Thoracic aorta (tissue), 2 donors: ENCODE measurements around the gene FOXJ2. TPM values are rescaled to one million over a fixed set of nuclear protein-coding genes. Genes with fewer than 3 reads are reported as not detected.

Source experiments
- ATAC-seq: fragments of 150-250 bp; one replicate; pipeline ENCODE4 v1.8.0; 2017; ENCODE audit warnings: low read depth; ENCODE audit not compliant: insufficient number of reproducible peaks, low FRiP score
- DNase-seq: peaks from one replicate; pipeline ENCODE4 v3.0.0-alpha.2; 2020; ENCODE audit warnings: low spot score
- H3K27ac ChIP-seq, 2 donors: fragments of 200-600 bp; sonication (generic); 1 replicate in 1 of 2; 2 replicates in 1 of 2; pipeline ENCODE4 v1.5.1; 2016; ENCODE audit warnings: mild to moderate bottlenecking in 2 of 2, moderate library complexity in 2 of 2
- H3K27me3 ChIP-seq: fragments of 200-600 bp; sonication (generic); replicated peaks from 2 replicates; pipeline ENCODE4 v1.6.0; 2016; ENCODE audit warnings: mild to moderate bottlenecking; ENCODE audit not compliant: insufficient read depth
- H3K36me3 ChIP-seq: fragments of 200-600 bp; sonication (generic); one replicate; pipeline ENCODE4 v1.5.1; 2016
- H3K4me1 ChIP-seq, 2 donors: fragments of 200-600 bp; sonication (generic); 1 replicate in 1 of 2; 2 replicates in 1 of 2; pipeline versions ENCODE4 v1.5.1 to v1.6.0; 2016; ENCODE audit warnings: low read depth in 2 of 2, mild to moderate bottlenecking in 1 of 2; ENCODE audit not compliant: control insufficient read depth in 1 of 2
- H3K4me3 ChIP-seq: fragments of 200-600 bp; sonication (generic); 2 replicates; pipeline ENCODE4 v1.5.1; 2016; ENCODE audit warnings: mild to moderate bottlenecking
- H3K9me3 ChIP-seq: fragments of 200-600 bp; sonication (generic); 2 replicates; pipeline ENCODE4 v1.5.1; 2016
- total RNA-seq, 2 donors: library from RNA; depleted of rRNA; stranded (reverse); fragments of >200 nt; gene quantifications; one replicate each; pipeline versions ENCODE4 v1.1.0 to v1.2.3, GENCODE V29; 2016
- TF ChIP-seq, protein P1 (sequence below): fragments of 200-600 bp; sonication (generic); IDR thresholded peaks from one replicate; pipeline ENCODE4 v1.5.1; 2019; ENCODE audit warnings: antibody characterized with exemption

The FOXJ2 gene
- total RNA-seq, 2 donors from 2014 or later, result 25.7 to 29.6 TPM

DNA sequence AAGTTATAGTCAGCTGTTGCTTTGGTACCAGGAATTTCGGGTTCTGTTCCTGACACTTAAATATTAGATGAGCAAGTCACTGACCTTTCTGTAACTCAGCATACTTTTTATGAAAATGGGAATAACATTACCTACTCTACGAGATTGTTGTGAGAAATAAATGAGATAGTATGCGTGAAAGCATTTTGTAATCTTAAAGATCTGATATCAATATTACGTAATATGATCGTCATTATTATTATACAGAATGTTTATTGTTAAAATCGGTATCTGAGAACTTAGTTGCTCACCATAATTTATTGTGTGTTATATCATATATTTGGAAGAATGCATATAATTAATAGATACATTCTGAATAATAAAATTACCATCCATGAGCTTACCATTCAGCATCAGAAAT lies 43.4 kb downstream of the FOXJ2 start:
- no peak for ATAC-seq
- no peak overlapping the region for H3K27ac ChIP-seq
- H3K4me3 ChIP-seq, result no peak overlapping the region
- no peaks in the 10 kb centered on the region for H3K9me3 ChIP-seq
- peaks cover 6% of the 10 kb centered on the region in 2 donors for H3K4me1 ChIP-seq
- TF ChIP-seq, protein P1, sequence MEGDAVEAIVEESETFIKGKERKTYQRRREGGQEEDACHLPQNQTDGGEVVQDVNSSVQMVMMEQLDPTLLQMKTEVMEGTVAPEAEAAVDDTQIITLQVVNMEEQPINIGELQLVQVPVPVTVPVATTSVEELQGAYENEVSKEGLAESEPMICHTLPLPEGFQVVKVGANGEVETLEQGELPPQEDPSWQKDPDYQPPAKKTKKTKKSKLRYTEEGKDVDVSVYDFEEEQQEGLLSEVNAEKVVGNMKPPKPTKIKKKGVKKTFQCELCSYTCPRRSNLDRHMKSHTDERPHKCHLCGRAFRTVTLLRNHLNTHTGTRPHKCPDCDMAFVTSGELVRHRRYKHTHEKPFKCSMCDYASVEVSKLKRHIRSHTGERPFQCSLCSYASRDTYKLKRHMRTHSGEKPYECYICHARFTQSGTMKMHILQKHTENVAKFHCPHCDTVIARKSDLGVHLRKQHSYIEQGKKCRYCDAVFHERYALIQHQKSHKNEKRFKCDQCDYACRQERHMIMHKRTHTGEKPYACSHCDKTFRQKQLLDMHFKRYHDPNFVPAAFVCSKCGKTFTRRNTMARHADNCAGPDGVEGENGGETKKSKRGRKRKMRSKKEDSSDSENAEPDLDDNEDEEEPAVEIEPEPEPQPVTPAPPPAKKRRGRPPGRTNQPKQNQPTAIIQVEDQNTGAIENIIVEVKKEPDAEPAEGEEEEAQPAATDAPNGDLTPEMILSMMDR, result no peak
- DNase-seq, result no peak
- no peaks in the 10 kb centered on the region for H3K36me3 ChIP-seq
- H3K27me3 ChIP-seq, result no peaks in the 10 kb centered on the region

DNA sequence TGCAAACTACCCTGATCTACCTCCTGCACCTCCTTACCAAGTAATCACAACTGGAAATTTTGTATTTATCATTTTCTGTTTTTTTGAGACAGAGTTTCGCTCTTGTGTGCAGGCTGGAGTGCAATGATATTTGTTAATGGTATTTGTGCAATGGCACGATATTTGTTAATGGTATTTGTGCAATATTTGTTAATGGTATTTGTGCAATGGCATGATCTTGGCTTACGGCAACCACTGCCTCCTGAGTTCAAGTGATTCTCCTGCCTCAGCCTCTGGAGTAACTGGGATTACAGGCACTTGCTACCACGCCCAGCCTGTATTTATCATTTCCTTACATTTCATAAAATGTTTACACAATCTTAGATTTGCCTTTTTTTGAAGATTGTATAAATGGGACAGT lies 43.9 kb downstream of the FOXJ2 start:
- peaks cover 8 to 10% of the 10 kb centered on the region in 2 donors for H3K4me1 ChIP-seq
- no peak for ATAC-seq
- TF ChIP-seq, protein P1, result no peak
- no peaks in the 10 kb centered on the region for H3K27me3 ChIP-seq
- no peaks in the 10 kb centered on the region for H3K36me3 ChIP-seq
- DNase-seq, result no peak
- no peaks in the 10 kb centered on the region for H3K9me3 ChIP-seq
- no peak overlapping the region for H3K4me3 ChIP-seq
- H3K27ac ChIP-seq, result no peak overlapping the region

DNA sequence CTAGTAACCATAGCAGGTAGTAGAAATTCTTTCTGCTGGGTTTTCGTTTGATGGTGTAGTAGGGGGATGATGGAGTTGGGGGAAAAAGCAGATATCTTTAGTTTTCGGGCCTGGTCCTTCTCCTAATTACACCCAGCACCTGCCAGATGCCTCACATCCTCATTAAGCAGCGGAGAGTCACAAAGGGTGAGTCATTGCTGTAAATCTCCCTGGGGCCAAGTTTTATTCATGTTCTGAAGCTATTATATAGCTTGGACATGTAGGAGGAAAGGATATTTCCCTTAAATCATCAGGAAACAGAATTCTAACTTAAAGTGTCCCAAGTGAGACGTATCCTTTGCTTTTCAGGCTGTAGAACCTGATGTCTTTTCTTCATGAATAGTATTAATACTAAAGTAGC lies 44.7 kb downstream of the FOXJ2 start:
- no peak for ATAC-seq
- DNase-seq, result no peak
- no peaks in the 10 kb centered on the region for H3K36me3 ChIP-seq

DNA sequence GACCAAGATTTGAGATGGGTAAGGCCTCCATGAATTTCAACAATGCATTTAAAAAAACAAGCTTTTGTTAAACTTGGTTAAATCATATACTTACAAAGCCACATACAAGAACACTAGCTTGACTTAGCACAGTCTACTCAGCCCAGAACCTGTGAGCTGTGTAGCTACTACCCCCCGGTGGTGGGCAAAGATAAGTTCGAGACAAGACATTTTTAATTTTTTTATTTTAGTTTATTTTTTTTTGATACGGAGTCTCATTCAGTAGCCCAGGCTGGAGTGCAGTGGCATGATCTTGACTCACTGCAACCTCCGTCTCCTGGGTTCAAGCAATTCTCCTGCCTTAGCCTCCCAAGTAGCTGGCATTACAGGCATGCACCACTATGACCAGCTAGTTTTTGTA lies 45.9 kb downstream of the FOXJ2 start:
- TF ChIP-seq, protein P1, result peak; percentile 20
- ATAC-seq (no peak), DNase-seq (no peak)
- Histone ChIP-seq H3K4me1 (peaks cover 13 to 17% of the 10 kb centered on the region in 2 donors), H3K27me3 (no peaks in the 10 kb centered on the region), H3K9me3 (no peaks in the 10 kb centered on the region), H3K36me3 (no peaks in the 10 kb centered on the region), H3K4me3 (no peak overlapping the region), H3K27ac (peak overlapping the region in 1 of 2 donors; percentile 24)

More for the DNA sequence above, 44.7 kb downstream of the FOXJ2 start:
- Histone ChIP-seq H3K27ac (no peak overlapping the region), H3K4me1 (peaks cover 8 to 10% of the 10 kb centered on the region in 2 donors), H3K4me3 (no peak overlapping the region), H3K27me3 (no peaks in the 10 kb centered on the region), H3K9me3 (no peaks in the 10 kb centered on the region)
- TF ChIP-seq, protein P1, result no peak

DNA sequence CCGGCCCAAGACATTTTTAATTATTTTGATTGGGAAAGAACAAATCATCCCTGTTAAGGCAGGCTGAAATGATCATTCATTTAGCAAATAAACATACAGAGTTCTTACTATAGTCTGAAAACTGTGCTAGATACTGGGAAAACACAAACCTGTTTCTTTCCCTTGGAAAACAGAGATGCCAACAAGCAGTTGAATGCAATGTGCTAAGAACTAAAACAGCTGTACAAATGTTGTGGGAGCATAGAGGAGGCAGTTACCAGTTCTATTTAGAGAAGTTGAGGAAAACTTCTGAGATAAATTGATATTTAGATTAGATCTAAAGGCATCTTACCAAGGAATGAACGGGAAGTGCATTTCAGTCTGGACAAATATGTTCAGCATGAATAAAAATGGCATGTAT lies 46.4 kb downstream of the FOXJ2 start:
- Histone ChIP-seq H3K27ac (peak overlapping the region in 1 of 2 donors; percentile 24), H3K4me3 (no peak overlapping the region), H3K36me3 (no peaks in the 10 kb centered on the region), H3K4me1 (peaks cover 13 to 22% of the 10 kb centered on the region in 2 donors), H3K27me3 (no peaks in the 10 kb centered on the region), H3K9me3 (no peaks in the 10 kb centered on the region)
- ATAC-seq, result no peak
- TF ChIP-seq, protein P1, result no peak
- no peak for DNase-seq
